ENCODE results near the gene SQOR.

The SQOR gene

GRCh38 chr15:45587095-45587862, 47.5 kb upstream of the SQOR start, which contains the start of gene BLOC1S6:
Gene BLOC1S6, plus strand, starts transcription at chr15:45587379. Its CDS starts 65 bp downstream, at chr15:45587444.
- peak; percentile 94 for TF ChIP-seq POLR2AphosphoS5 (IDR thresholded peaks at IDR 0.05; ENCODE audit: low read depth, low read length)
- peak; percentile 88 for TF ChIP-seq FOXP2 (optimal IDR thresholded peaks at IDR 0.05; ENCODE audit: borderline replicate concordance, extremely low read depth, extremely low read length, insufficient read depth)
- peak; percentile 85; the same call in 1 of the 2 replicates for TF ChIP-seq TAF1 (IDR thresholded peaks at IDR 0.05; ENCODE audit: borderline replicate concordance, insufficient read depth, low read length)
- 0 out of 2 replicates have a peak, but pooled peaks have one; percentile 68 for TF ChIP-seq SIN3A (IDR thresholded peaks at IDR 0.05; ENCODE audit: borderline replicate concordance, insufficient read depth, low read length)
- TF ChIP-seq, protein P1, sequence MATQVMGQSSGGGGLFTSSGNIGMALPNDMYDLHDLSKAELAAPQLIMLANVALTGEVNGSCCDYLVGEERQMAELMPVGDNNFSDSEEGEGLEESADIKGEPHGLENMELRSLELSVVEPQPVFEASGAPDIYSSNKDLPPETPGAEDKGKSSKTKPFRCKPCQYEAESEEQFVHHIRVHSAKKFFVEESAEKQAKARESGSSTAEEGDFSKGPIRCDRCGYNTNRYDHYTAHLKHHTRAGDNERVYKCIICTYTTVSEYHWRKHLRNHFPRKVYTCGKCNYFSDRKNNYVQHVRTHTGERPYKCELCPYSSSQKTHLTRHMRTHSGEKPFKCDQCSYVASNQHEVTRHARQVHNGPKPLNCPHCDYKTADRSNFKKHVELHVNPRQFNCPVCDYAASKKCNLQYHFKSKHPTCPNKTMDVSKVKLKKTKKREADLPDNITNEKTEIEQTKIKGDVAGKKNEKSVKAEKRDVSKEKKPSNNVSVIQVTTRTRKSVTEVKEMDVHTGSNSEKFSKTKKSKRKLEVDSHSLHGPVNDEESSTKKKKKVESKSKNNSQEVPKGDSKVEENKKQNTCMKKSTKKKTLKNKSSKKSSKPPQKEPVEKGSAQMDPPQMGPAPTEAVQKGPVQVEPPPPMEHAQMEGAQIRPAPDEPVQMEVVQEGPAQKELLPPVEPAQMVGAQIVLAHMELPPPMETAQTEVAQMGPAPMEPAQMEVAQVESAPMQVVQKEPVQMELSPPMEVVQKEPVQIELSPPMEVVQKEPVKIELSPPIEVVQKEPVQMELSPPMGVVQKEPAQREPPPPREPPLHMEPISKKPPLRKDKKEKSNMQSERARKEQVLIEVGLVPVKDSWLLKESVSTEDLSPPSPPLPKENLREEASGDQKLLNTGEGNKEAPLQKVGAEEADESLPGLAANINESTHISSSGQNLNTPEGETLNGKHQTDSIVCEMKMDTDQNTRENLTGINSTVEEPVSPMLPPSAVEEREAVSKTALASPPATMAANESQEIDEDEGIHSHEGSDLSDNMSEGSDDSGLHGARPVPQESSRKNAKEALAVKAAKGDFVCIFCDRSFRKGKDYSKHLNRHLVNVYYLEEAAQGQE (IDR thresholded peaks at IDR 0.05; ENCODE audit: insufficient read depth in 1 of 2, low read depth in 2 of 2, low read length in 2 of 2) = peak; percentile 16 to 55; a peak in 2 of 4 replicates

- TF ChIP-seq FOXP2 (optimal IDR thresholded peaks at IDR 0.05; ENCODE audit: borderline replicate concordance, extremely low read depth, extremely low read length, insufficient read depth) (no peak), TAF1 (IDR thresholded peaks at IDR 0.05; ENCODE audit: borderline replicate concordance, insufficient read depth, low read length) (no peak), SIN3A (IDR thresholded peaks at IDR 0.05; ENCODE audit: borderline replicate concordance, insufficient read depth, low read length) (no peak), POLR2AphosphoS5 (IDR thresholded peaks at IDR 0.05; ENCODE audit: low read depth, low read length) (no peak)
- TF ChIP-seq, protein P1 (IDR thresholded peaks at IDR 0.05; ENCODE audit: insufficient read depth in 1 of 2, low read depth in 2 of 2, low read length in 2 of 2) = no peak
Observed at GRCh38 chr15:45587863-45588170, 47.0 kb upstream of the SQOR start.

DNA sequence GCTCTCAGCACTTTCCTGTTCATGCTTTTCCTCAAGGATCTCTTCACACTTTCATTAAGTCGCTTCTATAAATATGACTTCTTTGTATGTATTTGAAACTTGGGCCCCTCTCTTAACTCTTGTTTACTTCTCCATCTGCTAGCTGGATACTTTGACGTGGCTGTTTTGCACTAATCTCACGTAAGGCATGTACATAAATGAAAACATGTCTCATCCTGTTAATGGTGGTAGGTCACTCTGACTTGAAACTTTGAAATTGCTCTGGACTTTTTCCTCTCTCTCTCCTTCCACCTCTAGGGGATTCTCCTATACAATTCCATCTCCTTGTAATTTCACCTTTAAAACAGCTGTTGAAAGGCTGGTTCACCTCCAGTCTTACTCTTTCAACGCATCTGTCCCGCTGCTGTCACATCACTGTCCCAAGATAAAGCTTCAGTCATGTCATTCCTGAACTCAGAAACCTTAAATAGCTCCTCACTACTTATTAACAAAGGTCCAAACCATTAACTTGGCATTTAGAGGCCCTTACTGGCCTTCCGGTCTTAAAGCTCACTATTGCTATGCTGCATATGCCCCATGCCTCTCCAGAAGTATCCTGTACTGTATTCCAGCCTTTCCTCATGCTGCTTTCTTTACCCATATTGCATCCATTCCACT, 46.5 kb upstream of the SQOR start:
- TF ChIP-seq, protein P1 (IDR thresholded peaks at IDR 0.05; ENCODE audit: insufficient read depth in 1 of 2, low read depth in 2 of 2, low read length in 2 of 2) = no peak
- no peak for TF ChIP-seq POLR2AphosphoS5 (IDR thresholded peaks at IDR 0.05; ENCODE audit: low read depth, low read length)
- TF ChIP-seq SIN3A (IDR thresholded peaks at IDR 0.05; ENCODE audit: borderline replicate concordance, insufficient read depth, low read length) = no peak
- no peak for TF ChIP-seq TAF1 (IDR thresholded peaks at IDR 0.05; ENCODE audit: borderline replicate concordance, insufficient read depth, low read length)
- no peak for TF ChIP-seq FOXP2 (optimal IDR thresholded peaks at IDR 0.05; ENCODE audit: borderline replicate concordance, extremely low read depth, extremely low read length, insufficient read depth)

- no peak for TF ChIP-seq TAF1 (IDR thresholded peaks at IDR 0.05; ENCODE audit: borderline replicate concordance, insufficient read depth, low read length)
- no peak for TF ChIP-seq FOXP2 (optimal IDR thresholded peaks at IDR 0.05; ENCODE audit: borderline replicate concordance, extremely low read depth, extremely low read length, insufficient read depth)
- no peak for TF ChIP-seq SIN3A (IDR thresholded peaks at IDR 0.05; ENCODE audit: borderline replicate concordance, insufficient read depth, low read length)
- TF ChIP-seq POLR2AphosphoS5 (IDR thresholded peaks at IDR 0.05; ENCODE audit: low read depth, low read length) = no peak
- TF ChIP-seq, protein P1 (IDR thresholded peaks at IDR 0.05; ENCODE audit: insufficient read depth in 1 of 2, low read depth in 2 of 2, low read length in 2 of 2) = no peak
Observed at GRCh38 chr15:45589256-45589655, 45.6 kb upstream of the SQOR start.

Data from PFSK-1 (cell line).